WTC11 (cell line): ENCODE measurements around the gene ZCCHC24. TPM values are rescaled to one million over a fixed set of nuclear protein-coding genes. Genes with fewer than 3 reads are reported as not detected.
A peak's percentile ranks its signal among the peaks of the same experiment; 100 is the strongest.

Source experiments
- ATAC-seq: fragments of 200-7000 bp; cut with Tn5 transposase; 2 replicates; pipeline ENCODE4 v1.10.0; 2021; ENCODE audit warnings: mild to moderate bottlenecking, moderate library complexity
- CTCF ChIA-PET: fragments of 300-600 bp; sonication (Branson Sonifier 250); formaldehyde crosslinking; loops from one replicate; lab custom pipeline; 2021; ENCODE audit warnings: antibody characterized with exemption; lab: Charles Lee
- POLR2A ChIA-PET: fragments of 350-600 bp; sonication (Branson Sonifier 250); formaldehyde crosslinking; loops from one replicate; lab custom pipeline; 2021; ENCODE audit warnings: antibody characterized with exemption; lab: Charles Lee
- DNase-seq: peaks from one replicate; pipeline ENCODE4 v3.0.0; 2021; ENCODE audit warnings: low spot score
- H3K27ac Mint-ChIP-seq: 2 replicates; pipeline ENCODE4 v1.8.0; 2021; ENCODE audit warnings: mixed read lengths
- H3K27me3 Mint-ChIP-seq: 2 replicates; pipeline ENCODE4 v1.8.0; 2021; ENCODE audit warnings: low read depth, mild to moderate bottlenecking, moderate library complexity, mixed read lengths
- H3K36me3 Mint-ChIP-seq: 2 replicates; pipeline ENCODE4 v1.8.0; 2021; ENCODE audit warnings: mixed read lengths
- H3K4me1 Mint-ChIP-seq: 2 replicates; pipeline ENCODE4 v1.8.0; 2022; ENCODE audit warnings: mixed read lengths
- H3K4me3 Mint-ChIP-seq: 2 replicates; pipeline ENCODE4 v1.8.0; 2021; ENCODE audit warnings: mild to moderate bottlenecking, moderate library complexity, mixed read lengths
- H3K9me3 Mint-ChIP-seq: 2 replicates; pipeline ENCODE4 v1.8.0; 2021; ENCODE audit warnings: mixed read lengths
- CBFB ChIP-seq: sonication (generic); formaldehyde crosslinking; IDR thresholded peaks from 2 replicates; pipeline ENCODE4 v1.8.1; 2022; ENCODE audit warnings: mild to moderate bottlenecking, low read depth, missing genetic modification reagents
- E2F4 ChIP-seq: sonication (generic); formaldehyde crosslinking; IDR thresholded peaks from 2 replicates; pipeline ENCODE4 v1.8.1; 2022; ENCODE audit warnings: low read depth, mild to moderate bottlenecking, moderate library complexity, missing genetic modification reagents, borderline replicate concordance
- E2F5 ChIP-seq: sonication (generic); formaldehyde crosslinking; IDR thresholded peaks from 2 replicates; pipeline ENCODE4 v1.8.1; 2022; ENCODE audit warnings: mild to moderate bottlenecking, moderate library complexity, missing genetic modification reagents
- ERG ChIP-seq: fragments of 250-450 bp; sonication (Bioruptor Pico); IDR thresholded peaks from 2 replicates; pipeline ENCODE4 v1.8.0; 2021; ENCODE audit warnings: mild to moderate bottlenecking
- FOXP1 ChIP-seq: sonication (generic); formaldehyde crosslinking; IDR thresholded peaks from 2 replicates; pipeline ENCODE4 v1.8.0; 2022; ENCODE audit warnings: missing genetic modification reagents, mild to moderate bottlenecking, moderate library complexity, borderline replicate concordance
- GRHL2 ChIP-seq: fragments of 250-450 bp; sonication (Bioruptor Pico); IDR thresholded peaks from 2 replicates; pipeline ENCODE4 v1.8.0; 2022; ENCODE audit warnings: mild to moderate bottlenecking, moderate library complexity; ENCODE audit not compliant: insufficient replicate concordance, severe bottlenecking
- HMGA2 ChIP-seq: fragments of 250-450 bp; sonication (Bioruptor Pico); IDR thresholded peaks from 2 replicates; pipeline ENCODE4 v1.4.0; 2021; ENCODE audit warnings: mild to moderate bottlenecking, moderate library complexity
- JAZF1 ChIP-seq: fragments of 250-450 bp; sonication (Bioruptor Pico); IDR thresholded peaks from 2 replicates; pipeline ENCODE4 v1.9.0; 2021; ENCODE audit warnings: moderate library complexity, mild to moderate bottlenecking, inconsistent platforms
- KAT7 ChIP-seq: sonication (generic); formaldehyde crosslinking; IDR thresholded peaks from 2 replicates; pipeline ENCODE4 v1.8.1; 2023; ENCODE audit warnings: missing genetic modification reagents, mild to moderate bottlenecking, borderline replicate concordance
- MXD4 ChIP-seq: fragments of 250-450 bp; sonication (Bioruptor Pico); IDR thresholded peaks from 2 replicates; pipeline ENCODE4 v1.8.0; 2021; ENCODE audit warnings: mild to moderate bottlenecking, moderate library complexity, borderline replicate concordance
- NR3C1 ChIP-seq: sonication (generic); formaldehyde crosslinking; conservative IDR thresholded peaks from 2 replicates; pipeline ENCODE4 v1.8.1; 2023; ENCODE audit warnings: low read depth, mild to moderate bottlenecking, missing genetic modification reagents
- SMAD3 ChIP-seq: sonication (generic); formaldehyde crosslinking; IDR thresholded peaks from 2 replicates; pipeline ENCODE4 v1.8.0; 2022; ENCODE audit warnings: missing genetic modification reagents, mild to moderate bottlenecking, borderline replicate concordance
- SP1 ChIP-seq: sonication (generic); formaldehyde crosslinking; conservative IDR thresholded peaks from 2 replicates; pipeline ENCODE4 v1.8.1; 2022; ENCODE audit warnings: missing genetic modification reagents
- ZMAT4 ChIP-seq: fragments of 250-450 bp; sonication (Bioruptor Pico); IDR thresholded peaks from 2 replicates; pipeline ENCODE4 v1.9.0; 2021; ENCODE audit warnings: mild to moderate bottlenecking
- ZNF138 ChIP-seq: sonication (generic); formaldehyde crosslinking; conservative IDR thresholded peaks from 2 replicates; pipeline ENCODE4 v1.8.1; 2022; ENCODE audit warnings: mild to moderate bottlenecking, moderate library complexity, missing genetic modification reagents
- ZNF396 ChIP-seq: fragments of 250-450 bp; sonication (Bioruptor Pico); IDR thresholded peaks from 2 replicates; pipeline ENCODE4 v1.8.0; 2021; ENCODE audit warnings: mild to moderate bottlenecking, moderate library complexity, borderline replicate concordance
- total RNA-seq: library from RNA; stranded (reverse); gene quantifications from 3 replicates; pipeline ENCODE4 v1.2.3, GENCODE V29; 2021
- TF ChIP-seq, protein P1 (sequence below): fragments of 250-450 bp; sonication (Bioruptor Pico); IDR thresholded peaks from 2 replicates; pipeline ENCODE4 v1.9.0; 2021; ENCODE audit warnings: mild to moderate bottlenecking
- TF ChIP-seq, protein P2 (sequence below): sonication (generic); formaldehyde crosslinking; IDR thresholded peaks from 2 replicates; pipeline ENCODE4 v1.8.0; 2023; ENCODE audit warnings: mild to moderate bottlenecking, missing genetic modification reagents
- TF ChIP-seq, protein P3 (sequence below): sonication (generic); formaldehyde crosslinking; IDR thresholded peaks from 2 replicates; pipeline ENCODE4 v1.8.0; 2022; ENCODE audit warnings: mild to moderate bottlenecking, missing genetic modification reagents
- TF ChIP-seq, protein P4 (sequence below): sonication (generic); formaldehyde crosslinking; IDR thresholded peaks from 2 replicates; pipeline ENCODE4 v1.8.0; 2022; ENCODE audit warnings: mild to moderate bottlenecking, missing genetic modification reagents
- TF ChIP-seq, protein P5 (sequence below): sonication (generic); formaldehyde crosslinking; IDR thresholded peaks from 2 replicates; pipeline ENCODE4 v1.8.1; 2022; ENCODE audit warnings: mild to moderate bottlenecking, missing genetic modification reagents, moderate library complexity, borderline replicate concordance

Gene ZCCHC24
- total RNA-seq, 1 experiment from 2014 or later: 7.7 TPM

DNA sequence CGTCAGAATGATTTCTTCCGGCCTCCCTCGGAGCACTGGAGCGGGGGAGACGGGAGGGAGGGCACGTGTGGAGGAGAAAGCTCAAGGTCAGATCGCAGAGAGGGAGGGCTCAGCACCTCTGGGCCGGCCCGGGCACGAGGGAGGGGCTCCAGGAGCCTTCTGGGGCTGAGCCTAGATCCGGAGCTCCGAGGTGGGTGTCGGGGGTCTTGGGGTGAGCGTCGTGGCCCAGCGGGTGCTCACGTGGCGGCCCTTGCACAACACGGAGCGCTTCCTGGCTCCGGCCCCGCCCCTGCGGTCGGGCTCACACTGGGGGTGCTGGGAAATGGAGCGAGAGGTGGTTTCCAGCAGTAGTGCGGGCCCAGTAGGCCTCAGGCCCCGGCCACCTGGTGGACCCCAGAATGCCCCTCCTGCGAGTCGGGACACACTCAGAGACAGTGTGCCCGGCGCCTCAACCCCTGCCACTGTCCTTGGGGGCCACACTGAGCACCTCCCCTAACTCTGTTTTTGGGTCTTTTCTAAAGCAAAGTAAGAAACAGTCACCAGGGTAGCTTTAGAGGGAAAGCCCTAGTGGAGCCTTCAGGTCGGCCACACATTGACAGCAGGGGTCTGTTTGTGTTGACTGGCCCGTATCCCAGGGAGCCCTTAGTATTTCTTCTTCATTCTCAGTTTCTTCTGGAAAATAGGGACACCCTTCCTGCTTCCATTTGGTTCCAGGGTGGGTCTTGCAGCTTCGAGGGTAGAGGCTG, 97.4 kb downstream of the ZCCHC24 start (continued):
- TF ChIP-seq, protein P1, sequence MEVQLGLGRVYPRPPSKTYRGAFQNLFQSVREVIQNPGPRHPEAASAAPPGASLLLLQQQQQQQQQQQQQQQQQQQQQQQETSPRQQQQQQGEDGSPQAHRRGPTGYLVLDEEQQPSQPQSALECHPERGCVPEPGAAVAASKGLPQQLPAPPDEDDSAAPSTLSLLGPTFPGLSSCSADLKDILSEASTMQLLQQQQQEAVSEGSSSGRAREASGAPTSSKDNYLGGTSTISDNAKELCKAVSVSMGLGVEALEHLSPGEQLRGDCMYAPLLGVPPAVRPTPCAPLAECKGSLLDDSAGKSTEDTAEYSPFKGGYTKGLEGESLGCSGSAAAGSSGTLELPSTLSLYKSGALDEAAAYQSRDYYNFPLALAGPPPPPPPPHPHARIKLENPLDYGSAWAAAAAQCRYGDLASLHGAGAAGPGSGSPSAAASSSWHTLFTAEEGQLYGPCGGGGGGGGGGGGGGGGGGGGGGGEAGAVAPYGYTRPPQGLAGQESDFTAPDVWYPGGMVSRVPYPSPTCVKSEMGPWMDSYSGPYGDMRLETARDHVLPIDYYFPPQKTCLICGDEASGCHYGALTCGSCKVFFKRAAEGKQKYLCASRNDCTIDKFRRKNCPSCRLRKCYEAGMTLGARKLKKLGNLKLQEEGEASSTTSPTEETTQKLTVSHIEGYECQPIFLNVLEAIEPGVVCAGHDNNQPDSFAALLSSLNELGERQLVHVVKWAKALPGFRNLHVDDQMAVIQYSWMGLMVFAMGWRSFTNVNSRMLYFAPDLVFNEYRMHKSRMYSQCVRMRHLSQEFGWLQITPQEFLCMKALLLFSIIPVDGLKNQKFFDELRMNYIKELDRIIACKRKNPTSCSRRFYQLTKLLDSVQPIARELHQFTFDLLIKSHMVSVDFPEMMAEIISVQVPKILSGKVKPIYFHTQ (CRISPR knock-in tag): no peak
- TF ChIP-seq, protein P2, sequence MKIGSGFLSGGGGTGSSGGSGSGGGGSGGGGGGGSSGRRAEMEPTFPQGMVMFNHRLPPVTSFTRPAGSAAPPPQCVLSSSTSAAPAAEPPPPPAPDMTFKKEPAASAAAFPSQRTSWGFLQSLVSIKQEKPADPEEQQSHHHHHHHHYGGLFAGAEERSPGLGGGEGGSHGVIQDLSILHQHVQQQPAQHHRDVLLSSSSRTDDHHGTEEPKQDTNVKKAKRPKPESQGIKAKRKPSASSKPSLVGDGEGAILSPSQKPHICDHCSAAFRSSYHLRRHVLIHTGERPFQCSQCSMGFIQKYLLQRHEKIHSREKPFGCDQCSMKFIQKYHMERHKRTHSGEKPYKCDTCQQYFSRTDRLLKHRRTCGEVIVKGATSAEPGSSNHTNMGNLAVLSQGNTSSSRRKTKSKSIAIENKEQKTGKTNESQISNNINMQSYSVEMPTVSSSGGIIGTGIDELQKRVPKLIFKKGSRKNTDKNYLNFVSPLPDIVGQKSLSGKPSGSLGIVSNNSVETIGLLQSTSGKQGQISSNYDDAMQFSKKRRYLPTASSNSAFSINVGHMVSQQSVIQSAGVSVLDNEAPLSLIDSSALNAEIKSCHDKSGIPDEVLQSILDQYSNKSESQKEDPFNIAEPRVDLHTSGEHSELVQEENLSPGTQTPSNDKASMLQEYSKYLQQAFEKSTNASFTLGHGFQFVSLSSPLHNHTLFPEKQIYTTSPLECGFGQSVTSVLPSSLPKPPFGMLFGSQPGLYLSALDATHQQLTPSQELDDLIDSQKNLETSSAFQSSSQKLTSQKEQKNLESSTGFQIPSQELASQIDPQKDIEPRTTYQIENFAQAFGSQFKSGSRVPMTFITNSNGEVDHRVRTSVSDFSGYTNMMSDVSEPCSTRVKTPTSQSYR (CRISPR knock-in tag): no peak
- TF ChIP-seq, protein P3, sequence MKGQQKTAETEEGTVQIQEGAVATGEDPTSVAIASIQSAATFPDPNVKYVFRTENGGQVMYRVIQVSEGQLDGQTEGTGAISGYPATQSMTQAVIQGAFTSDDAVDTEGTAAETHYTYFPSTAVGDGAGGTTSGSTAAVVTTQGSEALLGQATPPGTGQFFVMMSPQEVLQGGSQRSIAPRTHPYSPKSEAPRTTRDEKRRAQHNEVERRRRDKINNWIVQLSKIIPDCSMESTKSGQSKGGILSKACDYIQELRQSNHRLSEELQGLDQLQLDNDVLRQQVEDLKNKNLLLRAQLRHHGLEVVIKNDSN (CRISPR knock-in tag): peak; percentile 43; the same call in 1 of the 2 replicates
- TF ChIP-seq NR3C1 (CRISPR knock-in tag): no peak
- TF ChIP-seq SMAD3 (CRISPR knock-in tag): peak; percentile 57; the same call in 1 of the 2 replicates
- TF ChIP-seq FOXP1: peak; percentile 4; the same call in 1 of the 2 replicates
- no peak for TF ChIP-seq KAT7 (CRISPR knock-in tag)

GRCh38 chr10:79347226-79347893, 98.1 kb downstream of the ZCCHC24 start, which contains the start of gene PPIF:
Gene PPIF (plus strand): TSS chr10:79347469. CDS start chr10:79347549, 80 bp downstream.
- no peaks in the 10 kb centered on the region for H3K9me3 Mint-ChIP-seq
- peaks cover 21% of the 10 kb centered on the region for H3K36me3 Mint-ChIP-seq
- ChIA-PET POLR2A (interaction anchor here (0.7 to 1.3 kb wide), 3 partner anchors 13 to 49 kb away, joined by 3 read pairs; no protein-coding TSS in a partner anchor), CTCF (interaction anchor here (0.8 to 3.8 kb wide), 23 partner anchors 10 to 794 kb away, joined by 3 to 24 read pairs (median 5); partner anchors contain the start of gene ZCCHC24)
- H3K27me3 Mint-ChIP-seq: no peaks in the 10 kb centered on the region
- ATAC-seq (peak; percentile 88), DNase-seq (peak; percentile 96)
- peak within 1 kb of the TSS; percentile 65 for H3K4me3 Mint-ChIP-seq
- H3K27ac Mint-ChIP-seq: no peak within 1 kb of the TSS
- H3K4me1 Mint-ChIP-seq: peaks cover 8% of the 10 kb centered on the region
- TF ChIP-seq E2F4 (no peak), KAT7 (CRISPR knock-in tag) (peak; percentile 87; the same call in 1 of the 2 replicates), HMGA2 (CRISPR knock-in tag) (no peak), CBFB (CRISPR knock-in tag) (no peak), ZMAT4 (CRISPR knock-in tag) (no peak), ERG (no peak), MXD4 (CRISPR knock-in tag) (no peak), E2F5 (CRISPR knock-in tag) (peak; percentile 69; the same call in 1 of the 2 replicates), GRHL2 (CRISPR knock-in tag) (no peak), ZNF396 (CRISPR knock-in tag) (no peak), JAZF1 (no peak), SP1 (CRISPR knock-in tag) (peak; percentile 74), ZNF138 (CRISPR knock-in tag) (no peak)
- TF ChIP-seq, protein P4, sequence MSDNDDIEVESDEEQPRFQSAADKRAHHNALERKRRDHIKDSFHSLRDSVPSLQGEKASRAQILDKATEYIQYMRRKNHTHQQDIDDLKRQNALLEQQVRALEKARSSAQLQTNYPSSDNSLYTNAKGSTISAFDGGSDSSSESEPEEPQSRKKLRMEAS (CRISPR knock-in tag): no peak
- TF ChIP-seq, protein P5, sequence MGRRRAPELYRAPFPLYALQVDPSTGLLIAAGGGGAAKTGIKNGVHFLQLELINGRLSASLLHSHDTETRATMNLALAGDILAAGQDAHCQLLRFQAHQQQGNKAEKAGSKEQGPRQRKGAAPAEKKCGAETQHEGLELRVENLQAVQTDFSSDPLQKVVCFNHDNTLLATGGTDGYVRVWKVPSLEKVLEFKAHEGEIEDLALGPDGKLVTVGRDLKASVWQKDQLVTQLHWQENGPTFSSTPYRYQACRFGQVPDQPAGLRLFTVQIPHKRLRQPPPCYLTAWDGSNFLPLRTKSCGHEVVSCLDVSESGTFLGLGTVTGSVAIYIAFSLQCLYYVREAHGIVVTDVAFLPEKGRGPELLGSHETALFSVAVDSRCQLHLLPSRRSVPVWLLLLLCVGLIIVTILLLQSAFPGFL (CRISPR knock-in tag): no peak
